ENCODE data around the gene PTTG2.

Gene PTTG2

GRCh38 chr4:37991623-37992410 lies 31.6 kb downstream of the PTTG2 start:
- no peak for DNase-seq (ENCODE audit: low read depth)
- TF ChIP-seq, protein P1, sequence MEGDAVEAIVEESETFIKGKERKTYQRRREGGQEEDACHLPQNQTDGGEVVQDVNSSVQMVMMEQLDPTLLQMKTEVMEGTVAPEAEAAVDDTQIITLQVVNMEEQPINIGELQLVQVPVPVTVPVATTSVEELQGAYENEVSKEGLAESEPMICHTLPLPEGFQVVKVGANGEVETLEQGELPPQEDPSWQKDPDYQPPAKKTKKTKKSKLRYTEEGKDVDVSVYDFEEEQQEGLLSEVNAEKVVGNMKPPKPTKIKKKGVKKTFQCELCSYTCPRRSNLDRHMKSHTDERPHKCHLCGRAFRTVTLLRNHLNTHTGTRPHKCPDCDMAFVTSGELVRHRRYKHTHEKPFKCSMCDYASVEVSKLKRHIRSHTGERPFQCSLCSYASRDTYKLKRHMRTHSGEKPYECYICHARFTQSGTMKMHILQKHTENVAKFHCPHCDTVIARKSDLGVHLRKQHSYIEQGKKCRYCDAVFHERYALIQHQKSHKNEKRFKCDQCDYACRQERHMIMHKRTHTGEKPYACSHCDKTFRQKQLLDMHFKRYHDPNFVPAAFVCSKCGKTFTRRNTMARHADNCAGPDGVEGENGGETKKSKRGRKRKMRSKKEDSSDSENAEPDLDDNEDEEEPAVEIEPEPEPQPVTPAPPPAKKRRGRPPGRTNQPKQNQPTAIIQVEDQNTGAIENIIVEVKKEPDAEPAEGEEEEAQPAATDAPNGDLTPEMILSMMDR (IDR thresholded peaks at IDR 0.05; ENCODE audit: low read length, missing control alignments): no peak
- no peak overlapping the region for H3K4me3 ChIP-seq (replicated peaks; ENCODE audit: low read depth, low read length)

- no peak for DNase-seq (ENCODE audit: low read depth)
- TF ChIP-seq, protein P1 (IDR thresholded peaks at IDR 0.05; ENCODE audit: low read length, missing control alignments): no peak
- H3K4me3 ChIP-seq (replicated peaks; ENCODE audit: low read depth, low read length): no peak overlapping the region
Measured at GRCh38 chr4:37993806-37994205, 33.6 kb downstream of the PTTG2 start.

GRCh38 chr4:37994569-37994968 lies 34.4 kb downstream of the PTTG2 start:
- DNase-seq (ENCODE audit: low read depth): no peak
- no peak overlapping the region for H3K4me3 ChIP-seq (replicated peaks; ENCODE audit: low read depth, low read length)
- TF ChIP-seq, protein P1 (IDR thresholded peaks at IDR 0.05; ENCODE audit: low read length, missing control alignments): no peak

DNA sequence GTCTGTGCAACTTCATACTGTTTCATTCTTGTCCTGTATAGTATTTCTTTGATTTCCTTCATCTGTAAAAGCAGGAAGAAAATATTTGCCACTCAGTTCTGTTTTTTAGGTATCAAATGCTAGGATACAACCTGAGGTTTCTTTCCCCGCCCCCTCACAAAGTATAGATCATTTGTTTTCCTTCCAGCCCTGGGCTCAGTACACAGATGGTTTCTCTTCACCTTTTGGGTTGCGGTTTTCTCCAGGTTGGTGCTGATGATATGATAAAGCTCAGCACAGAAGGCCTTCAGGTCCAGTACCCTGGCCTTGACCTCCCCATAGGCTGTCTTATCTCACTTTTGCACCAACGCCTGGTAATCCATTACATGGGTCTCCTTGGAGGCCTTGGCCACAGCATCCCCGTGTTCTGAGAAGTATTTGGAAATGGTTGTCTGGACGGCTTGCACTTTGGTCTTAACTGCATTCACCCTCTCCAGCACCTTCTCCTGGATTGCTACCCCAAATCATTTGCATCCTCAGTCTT lies 35.2 kb downstream of the PTTG2 start:
- TF ChIP-seq, protein P1 (IDR thresholded peaks at IDR 0.05; ENCODE audit: low read length, missing control alignments): no peak
- no peak overlapping the region for H3K4me3 ChIP-seq (replicated peaks; ENCODE audit: low read depth, low read length)
- no peak for DNase-seq (ENCODE audit: low read depth)

DNA sequence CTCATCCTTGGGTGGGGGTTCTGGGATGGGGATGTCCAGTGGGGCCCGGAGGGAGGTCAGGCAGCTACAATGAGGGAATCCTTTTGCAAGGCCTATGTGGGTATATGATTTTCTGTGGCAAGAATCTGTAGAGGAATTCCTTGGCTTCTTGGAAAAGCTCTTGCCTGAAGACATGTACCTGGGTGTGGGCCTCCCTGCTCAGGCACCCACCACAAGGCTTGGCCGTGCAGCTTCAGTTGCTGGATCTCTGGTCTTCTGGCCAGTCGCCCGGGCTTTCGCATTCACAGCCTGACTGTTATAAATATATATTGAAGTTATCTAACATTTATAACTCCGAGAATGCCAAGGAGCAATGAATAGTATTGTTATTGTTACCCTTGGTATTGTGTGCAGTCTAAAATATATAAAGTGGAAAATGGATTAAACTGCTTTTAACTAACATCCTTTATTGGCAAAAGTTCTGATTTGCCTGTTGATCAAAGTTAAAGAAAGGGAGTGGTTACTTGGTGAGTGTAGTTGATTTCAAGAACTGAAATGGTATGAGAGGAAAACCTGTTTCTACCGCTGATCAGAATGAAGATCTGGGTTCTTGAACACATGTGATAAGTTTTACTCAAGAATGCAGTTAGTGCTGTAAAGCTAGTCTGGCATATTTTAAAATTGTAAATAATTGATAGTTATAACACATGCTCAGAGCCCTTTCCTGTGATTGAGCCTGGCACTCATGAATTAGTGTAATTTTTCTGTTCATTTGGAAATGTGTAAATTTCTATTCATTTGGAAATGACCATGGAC lies 36.0 kb downstream of the PTTG2 start:
- DNase-seq (ENCODE audit: low read depth): no peak
- TF ChIP-seq, protein P1 (IDR thresholded peaks at IDR 0.05; ENCODE audit: low read length, missing control alignments): no peak
- H3K4me3 ChIP-seq (replicated peaks; ENCODE audit: low read depth, low read length): no peak overlapping the region

- DNase-seq (ENCODE audit: low read depth): no peak
- no peak overlapping the region for H3K4me3 ChIP-seq (replicated peaks; ENCODE audit: low read depth, low read length)
- TF ChIP-seq, protein P1 (IDR thresholded peaks at IDR 0.05; ENCODE audit: low read length, missing control alignments): no peak
Measured at GRCh38 chr4:37998226-37998625, 38.0 kb downstream of the PTTG2 start.
